CD4-positive, alpha-beta T cell treated with Interleukin-2 at 100 ng/mL for 4 hours (primary cell): Measurements from ENCODE around the gene GPSM1.
"Not testable (repeated sequence)": the region's sequence is repeated elsewhere in the genome, so short reads cannot be mapped to it uniquely, and the experiment has no call there.

Experiments used
- DNase-seq: peaks from one replicate; pipeline ENCODE4 v3.0.0-alpha.2; 2020; ENCODE audit warnings: low spot score

GPSM1 gene

GRCh38 chr9:136344544-136345280 lies 17.4 kb downstream of the GPSM1 start:
- no peak for DNase-seq

DNA sequence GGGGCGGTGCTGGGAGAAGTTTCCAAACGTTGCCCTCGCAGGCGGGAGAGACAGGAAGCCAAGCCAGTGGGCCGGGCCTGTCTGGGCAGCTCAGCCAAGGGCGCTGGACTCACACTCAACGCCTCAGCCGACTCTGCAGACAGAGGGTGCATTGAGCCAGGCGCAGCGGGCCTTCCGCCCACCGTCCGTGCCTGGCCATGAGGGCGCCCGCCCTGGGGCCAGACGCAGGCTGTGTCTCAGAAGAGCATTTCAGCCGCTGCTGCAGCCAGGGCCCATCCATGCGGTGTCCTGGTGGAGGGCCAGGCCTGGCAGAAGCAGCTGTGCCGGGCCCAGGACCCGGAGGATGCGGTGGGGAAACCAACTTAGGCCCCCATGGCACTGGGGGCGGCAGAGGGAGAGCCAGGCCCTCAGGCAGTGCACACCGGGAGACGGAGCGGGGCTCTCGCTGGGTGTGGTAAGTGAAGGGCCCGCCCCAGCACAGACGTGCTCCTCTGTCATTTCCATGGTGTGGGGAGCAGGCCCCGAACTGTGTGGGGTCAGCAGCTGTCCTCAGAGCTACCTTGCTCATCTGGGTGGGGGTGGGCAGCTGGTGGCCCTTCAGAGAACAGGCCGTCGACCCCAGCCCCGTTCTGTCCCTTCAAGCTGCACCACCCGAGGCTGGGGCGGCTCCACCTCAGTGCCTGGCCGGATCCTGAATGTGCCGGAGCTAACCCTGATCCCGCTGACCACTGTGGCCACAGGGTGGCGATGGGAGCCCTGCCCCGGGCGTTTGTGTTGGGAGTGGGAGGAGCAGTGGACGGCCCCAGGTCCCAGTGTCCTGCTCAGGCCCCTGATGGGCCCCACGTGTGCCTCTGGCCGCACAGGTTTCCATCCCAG lies 18.2 kb downstream of the GPSM1 start:
- DNase-seq: no peak

GRCh38 chr9:136346157-136346481 lies 18.8 kb downstream of the GPSM1 start:
- no peak for DNase-seq

DNA sequence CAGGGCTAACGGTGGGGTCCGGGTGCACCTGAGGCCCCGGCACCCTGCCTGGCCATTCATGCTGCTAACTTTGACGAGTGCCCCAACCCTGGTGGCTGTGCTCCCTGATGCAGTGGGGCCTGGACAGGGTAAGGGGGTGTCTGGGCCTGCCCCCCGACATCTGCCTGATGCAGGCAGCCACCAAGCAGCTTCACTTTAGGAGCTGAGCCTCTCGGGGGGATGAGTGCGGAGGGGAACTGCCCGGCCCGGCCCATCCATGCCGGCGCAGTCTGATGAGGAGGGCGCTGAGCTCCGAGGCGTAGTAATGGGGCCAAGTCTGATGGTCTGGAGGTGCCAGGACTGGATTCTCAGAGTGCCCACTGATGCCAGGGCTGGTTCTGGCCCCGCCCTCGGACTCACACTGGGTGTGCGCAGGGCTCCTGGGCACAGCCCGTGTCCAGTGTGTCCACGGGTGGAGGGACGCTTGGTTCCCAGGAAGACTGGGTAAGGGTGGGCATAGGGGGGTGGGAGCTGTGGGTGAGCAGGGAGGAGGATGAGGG lies 19.7 kb downstream of the GPSM1 start:
- no peak for DNase-seq

GRCh38 chr9:136347472-136348256 lies 20.3 kb downstream of the GPSM1 start:
- no peak for DNase-seq

- DNase-seq: no peak
These were observed 21.4 kb downstream of the GPSM1 start for GRCh38 chr9:136348691-136349090.

DNA sequence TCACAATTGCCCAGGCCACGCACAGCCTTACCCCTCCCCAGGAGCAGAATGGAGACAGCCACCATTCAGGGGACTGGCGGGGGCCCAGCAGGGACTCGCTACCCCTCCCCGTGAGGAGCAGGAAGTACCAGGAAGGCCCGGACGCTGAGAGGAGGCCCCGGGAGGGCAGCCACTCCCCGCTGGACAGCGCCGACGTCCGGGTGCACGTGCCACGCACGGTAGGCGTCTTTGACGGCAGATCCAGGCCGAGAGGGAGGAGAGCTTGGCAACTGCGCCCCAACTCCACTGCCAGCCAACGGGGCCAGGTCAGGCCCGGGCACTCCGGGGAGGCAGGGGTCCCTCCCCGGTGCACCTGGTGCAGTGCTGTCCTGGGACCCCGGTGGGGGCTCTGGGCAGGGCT lies 22.2 kb downstream of the GPSM1 start:
- no peak for DNase-seq

GRCh38 chr9:136351252-136351800 lies 24.0 kb downstream of the GPSM1 start:
- no peak for DNase-seq

GRCh38 chr9:136351868-136352267 lies 24.5 kb downstream of the GPSM1 start:
- not testable (repeated sequence) for DNase-seq

- DNase-seq: no peak
These were observed 25.3 kb downstream of the GPSM1 start for GRCh38 chr9:136352682-136353081.

- DNase-seq: no peak
These were observed 25.7 kb downstream of the GPSM1 start for GRCh38 chr9:136353088-136353487.

DNA sequence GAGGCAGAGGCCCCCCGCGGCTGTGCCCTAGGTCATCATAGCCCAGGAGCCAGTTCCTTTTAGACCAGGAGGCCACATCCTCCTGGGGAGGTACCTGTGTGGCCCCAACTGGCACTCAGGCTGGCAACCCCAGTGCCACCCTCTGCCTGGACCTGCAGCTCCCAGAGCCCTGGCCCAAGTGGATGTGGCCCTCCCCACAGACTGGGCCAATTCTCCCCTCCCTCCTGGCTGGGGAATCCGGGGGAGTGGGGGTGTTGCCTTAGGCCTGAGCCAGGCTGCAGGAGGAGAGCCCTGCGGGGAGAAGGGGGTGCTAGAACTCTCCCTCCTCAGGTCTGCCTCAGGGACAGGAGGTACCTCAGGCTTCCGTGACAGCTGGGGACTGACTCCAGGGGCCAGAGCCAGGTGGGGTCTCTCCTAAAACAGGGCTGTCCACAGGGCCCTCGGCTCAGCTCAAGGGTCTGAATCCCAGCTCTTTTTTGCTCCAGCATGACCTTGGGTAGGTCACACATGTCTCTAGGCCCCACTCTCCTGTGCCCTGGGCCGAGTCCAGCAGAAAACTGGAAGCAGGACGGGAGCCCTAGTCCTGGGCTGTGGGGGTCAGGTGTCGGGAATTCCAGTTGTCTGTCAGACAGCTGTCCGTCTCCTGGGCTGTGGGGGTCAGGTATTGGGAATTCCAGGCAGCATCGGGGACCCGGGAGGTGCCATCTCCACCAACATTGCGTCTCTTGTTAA lies 26.6 kb downstream of the GPSM1 start:
- DNase-seq: no peak

DNA sequence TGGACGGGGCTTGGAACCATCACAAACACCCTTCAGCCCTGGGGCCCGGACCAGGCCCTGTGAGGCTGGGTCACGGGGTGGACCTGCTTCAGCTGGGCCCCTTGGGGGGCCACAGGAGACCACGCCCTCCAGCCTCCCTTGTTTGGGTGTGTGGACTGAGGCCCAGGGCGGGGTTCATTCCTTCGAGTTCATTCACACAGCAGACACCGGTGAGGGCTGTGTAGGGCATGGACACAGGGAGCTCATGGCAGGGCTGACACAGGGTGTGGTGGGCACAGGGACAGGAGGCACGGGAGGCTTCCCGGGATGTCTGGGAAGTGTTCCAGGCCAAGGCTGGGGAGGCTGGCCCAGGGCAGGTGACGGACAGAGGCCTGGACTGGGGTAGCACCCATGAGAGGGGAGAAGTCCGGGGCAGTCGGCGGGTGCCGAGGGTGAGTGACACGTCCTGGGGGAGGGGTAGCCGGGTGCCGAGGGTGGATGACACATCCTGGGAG lies 27.3 kb downstream of the GPSM1 start:
- DNase-seq: no peak

DNA sequence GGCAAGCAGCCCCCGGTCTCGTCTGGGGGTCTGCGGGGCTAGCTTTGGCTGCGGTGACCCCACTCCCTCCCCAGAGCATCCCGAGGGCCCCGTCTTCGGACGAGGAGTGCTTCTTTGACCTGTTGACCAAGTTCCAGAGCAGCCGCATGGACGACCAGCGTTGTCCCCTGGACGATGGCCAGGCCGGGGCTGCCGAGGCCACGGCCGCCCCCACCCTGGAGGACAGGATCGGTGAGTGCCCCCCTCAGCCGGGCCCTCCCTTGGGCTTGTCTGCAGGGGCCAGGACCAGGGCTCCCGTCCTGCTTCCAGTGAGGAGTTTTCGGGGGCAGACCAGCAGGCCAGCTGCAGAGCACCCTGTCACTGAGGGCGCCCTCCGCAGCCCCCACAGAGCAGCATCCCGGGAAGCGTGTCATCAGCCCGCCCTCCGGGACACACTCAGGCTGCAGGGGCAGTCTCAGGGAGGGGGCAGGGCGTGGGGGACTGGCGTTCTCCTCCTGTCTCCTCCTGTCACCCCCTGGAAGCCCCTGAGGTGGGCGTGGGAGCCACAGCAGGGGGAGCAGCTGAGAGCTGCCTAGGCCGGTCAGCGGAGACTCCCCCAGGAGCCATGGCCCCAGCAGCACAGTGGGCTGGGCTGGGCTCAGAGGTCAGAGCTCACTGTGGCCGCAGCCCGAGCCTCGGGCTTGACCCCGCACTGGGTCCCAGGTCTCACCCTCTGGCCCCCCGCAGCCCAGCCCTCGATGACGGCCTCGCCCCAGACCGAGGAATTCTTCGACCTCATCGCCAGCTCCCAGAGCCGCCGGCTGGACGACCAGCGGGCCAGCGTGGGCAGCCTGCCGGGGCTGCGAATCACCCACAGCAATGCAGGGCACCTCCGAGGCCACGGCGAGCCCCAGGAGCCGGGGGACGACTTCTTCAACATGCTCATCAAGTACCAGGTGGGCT lies 28.5 kb downstream of the GPSM1 start:
- no peak for DNase-seq

DNA sequence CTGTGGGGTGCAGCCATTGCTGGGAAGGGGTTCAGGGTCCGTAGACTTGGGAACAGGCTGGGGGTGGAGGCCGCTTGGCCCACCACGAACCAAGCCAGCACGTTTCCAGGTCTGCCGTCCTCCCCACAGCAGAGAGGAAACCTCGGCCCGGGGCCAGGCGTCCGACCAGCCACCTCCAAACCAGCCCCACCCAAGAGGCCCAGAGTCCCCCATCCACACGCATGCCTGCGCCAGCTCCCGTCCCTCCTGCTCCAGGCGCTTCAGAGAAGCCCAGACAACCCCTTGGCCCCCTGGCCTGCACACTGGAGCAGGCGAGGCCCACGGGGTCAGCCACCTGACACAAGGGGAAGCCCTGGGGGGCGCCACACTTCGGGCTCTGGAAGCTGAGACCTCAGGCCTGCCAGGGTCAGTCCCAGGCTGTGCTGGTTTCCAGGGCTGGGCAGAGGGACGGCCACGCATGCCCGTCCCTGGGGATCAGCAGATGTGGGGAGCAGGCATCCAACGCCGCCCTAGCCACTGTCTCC lies 29.9 kb downstream of the GPSM1 start:
- DNase-seq: no peak

GRCh38 chr9:136358016-136358415 lies 30.7 kb downstream of the GPSM1 start:
- DNase-seq: no peak

GRCh38 chr9:136358888-136359287 lies 31.5 kb downstream of the GPSM1 start:
- DNase-seq: no peak

- no peak for DNase-seq
These were observed 32.7 kb downstream of the GPSM1 start for GRCh38 chr9:136359774-136360718.
